GM12878 (cell line): ENCODE measurements around the gene ERC2. TPM values are rescaled to one million over a fixed set of nuclear protein-coding genes. Genes with fewer than 3 reads are reported as not detected.

Experiments
- ATAC-seq: fragments of 200-7000 bp; cut with Tn5 transposase; 3 replicates; pipeline ENCODE4 v1.9.1; 2020; ENCODE audit warnings: mild to moderate bottlenecking, moderate library complexity
- BruUV-seq: library from RNA; stranded (reverse); fragments of 400-500 nt; replicated peaks from 2 replicates; lab custom pipeline; 2021; lab: Mats Ljungman, UMichigan
- CTCF ChIA-PET: fragments of 300-600 bp; sonication (Branson Sonifier 250); formaldehyde crosslinking; extraction: SDS; loops from one replicate; lab custom pipeline; 2021; ENCODE audit warnings: inconsistent platforms; lab: Yijun Ruan, JAX
- POLR2A ChIA-PET: fragments of 350-600 bp; formaldehyde crosslinking; extraction: SDS; loops from one replicate; lab custom pipeline; 2021; ENCODE audit warnings: inconsistent platforms; lab: Charles Lee
- RAD21 ChIA-PET: fragments of 300-600 bp; sonication (Branson Sonifier 250); formaldehyde crosslinking; loops from one replicate; lab custom pipeline; 2023; ENCODE audit warnings: antibody characterized with exemption; ENCODE audit not compliant: unreplicated experiment; lab: Charles Lee
- SMC1A ChIA-PET: fragments of 300-600 bp; sonication (Branson Sonifier 250); formaldehyde crosslinking; loops from one replicate; lab custom pipeline; 2023; ENCODE audit not compliant: unreplicated experiment, uncharacterized antibody; lab: Charles Lee
- DNase-seq: peaks from one replicate; pipeline ENCODE4 v3.0.0-alpha.2; 2011; ENCODE audit warnings: low read depth, low spot score
- FAIRE-seq: peaks from 3 replicates; lab custom pipeline; 2011; peaks lifted over from hg19 to GRCh38; lab: Jason Lieb, UNC
- H2AFZ ChIP-seq: 2 replicates; pipeline ENCODE4 v1.6.0; 2011; ENCODE audit warnings: low read depth, low read length, control low read depth; ENCODE audit not compliant: control insufficient read depth
- H3K27ac ChIP-seq: 2 replicates; pipeline ENCODE4 v1.5.1; 2011; ENCODE audit warnings: control low read depth; ENCODE audit not compliant: control insufficient read depth, insufficient read depth
- H3K27me3 ChIP-seq, 2 experiments: replicated peaks in 1 of 2; 2 replicates each; pipeline versions ENCODE4 v1.6.0 to v1.6.1; 2011; ENCODE audit warnings: low read length in 1 of 2; ENCODE audit not compliant: control insufficient read depth in 2 of 2, insufficient read depth in 2 of 2
- H3K36me3 ChIP-seq, 2 experiments: 2 replicates each; pipeline ENCODE4 v1.5.1; 2011; ENCODE audit warnings: low read length in 1 of 2; ENCODE audit not compliant: control insufficient read depth in 2 of 2, insufficient read depth in 2 of 2
- H3K4me1 ChIP-seq: 2 replicates; pipeline ENCODE4 v1.6.1; 2011; ENCODE audit warnings: mild to moderate bottlenecking, low read length, moderate library complexity, mixed read lengths; ENCODE audit not compliant: control insufficient read depth, insufficient read depth
- H3K4me2 ChIP-seq: 2 replicates; pipeline ENCODE4 v1.6.0; 2011; ENCODE audit warnings: control low read depth; ENCODE audit not compliant: control insufficient read depth, insufficient read depth
- H3K4me3 ChIP-seq: fragments of 200-600 bp; sonication (generic); 2 replicates; pipeline ENCODE4 v1.5.1; 2016
- H3K79me2 ChIP-seq: 2 replicates; pipeline ENCODE4 v1.6.0; 2011; ENCODE audit warnings: low read length; ENCODE audit not compliant: control insufficient read depth, insufficient read depth
- H3K9ac ChIP-seq: 2 replicates; pipeline ENCODE4 v1.8.0; 2011; ENCODE audit warnings: low read length, control low read depth, mixed read lengths; ENCODE audit not compliant: control insufficient read depth, insufficient read depth
- H3K9me3 ChIP-seq: replicated peaks from 3 replicates; pipeline ENCODE4 v1.5.1; 2011; ENCODE audit warnings: mild to moderate bottlenecking, low read length; ENCODE audit not compliant: control insufficient read depth, insufficient read depth
- H4K20me1 ChIP-seq: 2 replicates; pipeline ENCODE4 v1.6.0; 2011; ENCODE audit not compliant: control insufficient read depth, insufficient read depth
- BACH1 ChIP-seq: fragments of 450-650 bp; IDR thresholded peaks from 2 replicates; pipeline ENCODE4 v1.6.1; 2017; ENCODE audit warnings: mild to moderate bottlenecking, borderline replicate concordance
- CBX5 ChIP-seq: sonication (generic); IDR thresholded peaks from 2 replicates; pipeline ENCODE4 v1.6.1; 2016; ENCODE audit warnings: low read depth, moderate library complexity, mild to moderate bottlenecking, inconsistent platforms
- EP300 ChIP-seq, 2 experiments: fragments of 150-350 bp in 1 of 2; IDR thresholded peaks; 2 replicates each; pipeline ENCODE4 v1.6.1; 2011 to 2012; ENCODE audit warnings: low read depth in 2 of 2, low read length in 2 of 2, borderline replicate concordance in 1 of 2, improper control_type of control experiment in 1 of 2, inconsistent platforms in 1 of 2; ENCODE audit not compliant: control insufficient read depth in 1 of 2
- ETV6 ChIP-seq, 2 experiments: fragments of 450-650 bp in 1 of 2; IDR thresholded peaks in 1 of 2; conservative IDR thresholded peaks in 1 of 2; 2 replicates each; pipeline ENCODE4 v1.6.1; 2014; ENCODE audit warnings: antibody characterized with exemption in 1 of 2, borderline replicate concordance in 1 of 2, low read depth in 1 of 2, mild to moderate bottlenecking in 1 of 2, moderate library complexity in 1 of 2
- PKNOX1 ChIP-seq: fragments of 450-650 bp; IDR thresholded peaks from 2 replicates; pipeline ENCODE4 v1.6.1; 2016; ENCODE audit warnings: mild to moderate bottlenecking
- RAD51 ChIP-seq: fragments of 450-650 bp; IDR thresholded peaks from 2 replicates; pipeline ENCODE4 v1.6.1; 2016; ENCODE audit warnings: moderate library complexity, mild to moderate bottlenecking, inconsistent platforms
- RELA ChIP-seq: fragments of 450-650 bp; IDR thresholded peaks from 2 replicates; pipeline ENCODE4 v1.8.0; 2014; ENCODE audit warnings: borderline replicate concordance; ENCODE audit not compliant: partially characterized antibody
- TCF3 ChIP-seq: IDR thresholded peaks from 2 replicates; pipeline ENCODE4 v1.6.1; 2012; ENCODE audit warnings: low read depth, mild to moderate bottlenecking, low read length, borderline replicate concordance; ENCODE audit not compliant: insufficient read depth
- YBX1 ChIP-seq: fragments of 450-650 bp; IDR thresholded peaks from 2 replicates; pipeline ENCODE4 v1.6.1; 2016; ENCODE audit warnings: antibody characterized with exemption
- ZNF592 ChIP-seq: fragments of 450-650 bp; IDR thresholded peaks from 2 replicates; pipeline ENCODE4 v1.6.1; 2017; ENCODE audit warnings: mild to moderate bottlenecking, moderate library complexity
- WGBS: methylation state at CpG from one replicate; pipeline ENCODE4 v1.1.6; 2016; ENCODE audit warnings: low lambda C conversion rate; ENCODE audit not compliant: insufficient replicate concordance, insufficient coverage; ENCODE audit errors: missing lambda C conversion rate; 5-methylcytosine and 5-hydroxymethylcytosine counted together
- in situ Hi-C: fragments of 300-500 bp; cut with MboI; formaldehyde crosslinking; loops from 9 replicates; pipeline ENCODE4 v1.14.3; 2018; ENCODE audit warnings: mixed read lengths
- intact Hi-C: fragments of 100-400 bp; cut with micrococcal nuclease; formaldehyde crosslinking; loops from one replicate; pipeline ENCODE4 v1.14.2; 2022; ENCODE audit not compliant: unreplicated experiment
- polyA plus RNA-seq, 11 experiments: library from polyadenylated mRNA; depleted of rRNA in 4 of 11; unstranded in 6 of 11; stranded (reverse) in 5 of 11; fragments of >200 nt; fragmentation: Nextera tagmentation in 4 of 11; fragmentation: Illumina TruSeq in 1 of 11; extraction: Ambion mirVana in 4 of 11; extraction: Trizol in 1 of 11; gene quantifications; 1 replicate in 1 of 11; 2 replicates in 10 of 11; pipeline versions ENCODE4 v1.2.1 to v1.2.3, GENCODE V29; 2011 to 2016; ENCODE audit warnings: inconsistent platforms in 2 of 11, missing spikeins in 2 of 11, low read depth in 1 of 11
- total RNA-seq, 4 experiments: library from RNA; depleted of rRNA in 3 of 4; stranded (reverse); fragments of >200 nt in 3 of 4; fragmentation: Illumina TruSeq in 1 of 4; extraction: Trizol in 1 of 4; gene quantifications; 2 replicates each; pipeline versions ENCODE4 v1.2.1 to v1.2.3, GENCODE V29; 2013 to 2021

Gene ERC2
- total and polyA plus RNA-seq, 10 of the 15 experiments (the other 5 are each of a cell fraction or from before 2014, with no cell fraction given): 0.06 to 1.4 (median 0.12) TPM; not detected in 3

- TF ChIP-seq YBX1 (no peak), ETV6 (conservative IDR thresholded peaks at IDR 0.05 in 1 of 2, IDR thresholded peaks at IDR 0.05 in 1 of 2; ENCODE audit: borderline replicate concordance in 1 of 2, low read depth in 1 of 2) (no peak)
- TF ChIP-seq, all 136 proteins: peak for 0
Observed at GRCh38 chr3:55491296-55491816, 976.9 kb downstream of the ERC2 start (continued).

GRCh38 chr3:55490276-55490913, 977.9 kb downstream of the ERC2 start:
- FAIRE-seq (no peak), DNase-seq (no peak), ATAC-seq (no peak)
- Histone ChIP-seq H3K9me3 (no peaks in the 10 kb centered on the region), H3K4me3 (no peak overlapping the region)
- TF ChIP-seq CBX5 (no peak), PKNOX1 (no peak), TCF3 (no peak), EP300 (IDR thresholded peaks at IDR 0.05; ENCODE audit: borderline replicate concordance in 1 of 2, control insufficient read depth in 1 of 2, low read depth in 2 of 2, low read length in 2 of 2) (no peak), ZNF592 (no peak), RAD51 (no peak), BACH1 (no peak), RELA (no peak)
- TF ChIP-seq, all 136 proteins: peak for 0
- ChIA-PET CTCF (interaction anchor here (0.5 to 0.7 kb wide), 2 partner anchors 79 to 766 kb away, joined by 3 read pairs; no protein-coding TSS in a partner anchor), POLR2A (no interaction called here), SMC1A (no interaction called here), RAD21 (no interaction called here)
- no peak overlapping the region for H2AFZ ChIP-seq
- H3K36me3 ChIP-seq: no peaks in the 10 kb centered on the region
- H4K20me1 ChIP-seq: no peaks in the 10 kb centered on the region
- peaks cover 9 to 23% of the 10 kb centered on the region in 2 experiments for H3K27me3 ChIP-seq
- WGBS: 40% methylated on average over 3 of the region's 3 CpGs
- H3K4me1 ChIP-seq: peaks cover 13% of the 10 kb centered on the region; the same call in 1 of the 2 replicates
- H3K9ac ChIP-seq: no peak overlapping the region
- intact Hi-C loops: no loop called here
- no TSS peak for BruUV-seq
- in situ Hi-C loops: no loop called here
- H3K79me2 ChIP-seq: no peaks in the 10 kb centered on the region
- no peak overlapping the region for H3K4me2 ChIP-seq
- H3K27ac ChIP-seq: no peak overlapping the region
